B cell (primary cell): ENCODE data around the gene KRTAP5-7. TPM values are rescaled to one million over a fixed set of nuclear protein-coding genes. Genes with fewer than 3 reads are reported as not detected.

Source experiments
- ATAC-seq: fragments of 200-7000 bp; cut with Tn5 transposase; one replicate; pipeline ENCODE4 v1.10.0; 2021; ENCODE audit warnings: low read depth, mild to moderate bottlenecking, moderate number of reproducible peaks, moderate library complexity
- CTCF ChIA-PET: fragments of 350-600 bp; sonication (Branson Sonifier 250); formaldehyde crosslinking; loops from one replicate; lab custom pipeline; 2021; ENCODE audit warnings: antibody characterized with exemption, inconsistent platforms; lab: Charles Lee
- POLR2A ChIA-PET: fragments of 350-600 bp; sonication (Branson Sonifier 250); formaldehyde crosslinking; loops from one replicate; lab custom pipeline; 2021; ENCODE audit warnings: antibody characterized with exemption; lab: Charles Lee
- DNase-seq: peaks from one replicate; pipeline ENCODE4 v3.0.0; 2013
- H2AFZ ChIP-seq: 2 replicates; pipeline ENCODE4 v1.6.1; 2012; ENCODE audit warnings: mild to moderate bottlenecking, low read depth, low read length; ENCODE audit not compliant: insufficient read depth, poor library complexity, severe bottlenecking
- H3K27ac ChIP-seq, 2 donors: 1 replicate in 1 of 2; 2 replicates in 1 of 2; pipeline ENCODE4 v1.5.1; 2012 to 2013; ENCODE audit warnings: low read length in 2 of 2, mild to moderate bottlenecking in 2 of 2, moderate library complexity in 1 of 2
- H3K27me3 ChIP-seq, 4 experiments: fragments of 200-600 bp in 1 of 4; sonication (generic) in 1 of 4; replicated peaks in 1 of 4; 1 replicate in 2 of 4; 2 replicates in 2 of 4; pipeline versions ENCODE4 v1.6.1 to v1.7.0; 2013 to 2016; ENCODE audit warnings: low read length in 3 of 4, mild to moderate bottlenecking in 2 of 4, mixed read lengths in 1 of 4, moderate library complexity in 1 of 4; ENCODE audit not compliant: insufficient read depth in 4 of 4, control insufficient read depth in 3 of 4; ENCODE audit errors: control extremely low read depth in 1 of 4
- H3K36me3 ChIP-seq, 2 experiments: replicated peaks in 1 of 2; 1 replicate in 1 of 2; 2 replicates in 1 of 2; pipeline versions ENCODE4 v1.6.1 to v1.7.1; 2013; ENCODE audit warnings: low read length in 1 of 2; ENCODE audit not compliant: insufficient read depth in 2 of 2, control insufficient read depth in 1 of 2; ENCODE audit errors: control extremely low read depth in 1 of 2, extremely low read depth in 1 of 2
- H3K4me1 ChIP-seq, 2 donors: fragments of 200-600 bp in 1 of 2; sonication (generic) in 1 of 2; 1 replicate in 1 of 2; 2 replicates in 1 of 2; pipeline versions ENCODE4 v1.5.1 to v1.6.1; 2013 to 2017; ENCODE audit warnings: low read length in 2 of 2; ENCODE audit not compliant: control insufficient read depth in 2 of 2, insufficient read depth in 2 of 2
- H3K4me2 ChIP-seq: replicated peaks from 2 replicates; pipeline ENCODE3; 2012; ENCODE audit warnings: mild to moderate bottlenecking, low read depth, low read length; ENCODE audit not compliant: poor library complexity, severe bottlenecking
- H3K4me3 ChIP-seq, 5 experiments: fragments of 200-600 bp in 1 of 5; sonication (generic) in 1 of 5; 1 replicate in 3 of 5; 2 replicates in 2 of 5; pipeline versions ENCODE4 v1.5.1 to v1.7.0; 2011 to 2016; ENCODE audit warnings: low read length in 4 of 5, mild to moderate bottlenecking in 4 of 5, low read depth in 2 of 5, control low read depth in 1 of 5, moderate library complexity in 1 of 5; ENCODE audit not compliant: insufficient read depth in 1 of 5; ENCODE audit errors: control extremely low read depth in 1 of 5, extremely low read depth in 1 of 5
- H3K79me2 ChIP-seq: fragments of 200-600 bp; sonication (generic); one replicate; pipeline ENCODE4 v1.6.0; 2016; ENCODE audit warnings: low read length; ENCODE audit not compliant: control insufficient read depth, insufficient read depth
- H3K9ac ChIP-seq: fragments of 200-600 bp; sonication (generic); 2 replicates; pipeline ENCODE4 v1.6.1; 2017; ENCODE audit warnings: mild to moderate bottlenecking, low read length, moderate library complexity
- H3K9me3 ChIP-seq, 3 donors: one replicate each; pipeline versions ENCODE4 v1.6.1 to v1.7.1; 2013; ENCODE audit warnings: low read length in 2 of 3; ENCODE audit not compliant: control insufficient read depth in 2 of 3, insufficient read depth in 1 of 3; ENCODE audit errors: control extremely low read depth in 1 of 3
- H4K20me1 ChIP-seq: 2 replicates; pipeline ENCODE4 v1.6.0; 2012; ENCODE audit warnings: mild to moderate bottlenecking, low read length; ENCODE audit not compliant: insufficient read depth, control insufficient read depth, poor library complexity, severe bottlenecking
- H3K27ac Mint-ChIP-seq: one replicate; pipeline ENCODE4 v1.8.0; 2021; ENCODE audit warnings: mixed read lengths
- H3K27me3 Mint-ChIP-seq: one replicate; pipeline ENCODE4 v1.8.0; 2021; ENCODE audit warnings: mixed read lengths
- H3K4me1 Mint-ChIP-seq: one replicate; pipeline ENCODE4 v1.8.0; 2021; ENCODE audit warnings: mixed read lengths
- H3K4me3 Mint-ChIP-seq: one replicate; pipeline ENCODE4 v1.8.0; 2021; ENCODE audit warnings: mixed read lengths
- H3K9me3 Mint-ChIP-seq: one replicate; pipeline ENCODE4 v1.8.0; 2022; ENCODE audit warnings: mixed read lengths; ENCODE audit not compliant: insufficient read depth
- EZH2 ChIP-seq: IDR thresholded peaks from 2 replicates; pipeline ENCODE4 v1.6.1; 2012; ENCODE audit warnings: borderline replicate concordance, low read depth, mild to moderate bottlenecking, moderate library complexity, low read length; ENCODE audit not compliant: insufficient read depth, poor library complexity, severe bottlenecking
- WGBS: methylation state at CpG from one replicate; pipeline ENCODE4 v1.1.5; 2013; ENCODE audit warnings: missing lambda C conversion rate; ENCODE audit not compliant: insufficient coverage; 5-methylcytosine and 5-hydroxymethylcytosine counted together
- intact Hi-C: fragments of 100-400 bp; cut with micrococcal nuclease; formaldehyde crosslinking; loops from one replicate; pipeline ENCODE4 v1.10.0; 2022
- polyA plus RNA-seq: library from polyadenylated mRNA; depleted of rRNA; stranded (reverse); fragments of >200 nt; gene quantifications from 2 replicates; pipeline ENCODE4 v1.2.3, GENCODE V29; 2012
- total RNA-seq, 2 donors: library from RNA; stranded (reverse); fragments of 120-200 nt in 1 of 2; gene quantifications; 1 replicate in 1 of 2; 2 replicates in 1 of 2; pipeline versions ENCODE4 v1.2.3 to v1.2.4, GENCODE V29; 2013 to 2022
- TF ChIP-seq, protein P1 (sequence below): fragments of 200-600 bp; IDR thresholded peaks from one replicate; pipeline ENCODE4 v1.8.0; 2022; ENCODE audit warnings: antibody characterized with exemption, mild to moderate bottlenecking

KRTAP5-7 gene
- total and polyA plus RNA-seq, 2 donors (not counting 1 experiment from before 2014, with no cell fraction given): 0.10 to 0.59 TPM

DNA sequence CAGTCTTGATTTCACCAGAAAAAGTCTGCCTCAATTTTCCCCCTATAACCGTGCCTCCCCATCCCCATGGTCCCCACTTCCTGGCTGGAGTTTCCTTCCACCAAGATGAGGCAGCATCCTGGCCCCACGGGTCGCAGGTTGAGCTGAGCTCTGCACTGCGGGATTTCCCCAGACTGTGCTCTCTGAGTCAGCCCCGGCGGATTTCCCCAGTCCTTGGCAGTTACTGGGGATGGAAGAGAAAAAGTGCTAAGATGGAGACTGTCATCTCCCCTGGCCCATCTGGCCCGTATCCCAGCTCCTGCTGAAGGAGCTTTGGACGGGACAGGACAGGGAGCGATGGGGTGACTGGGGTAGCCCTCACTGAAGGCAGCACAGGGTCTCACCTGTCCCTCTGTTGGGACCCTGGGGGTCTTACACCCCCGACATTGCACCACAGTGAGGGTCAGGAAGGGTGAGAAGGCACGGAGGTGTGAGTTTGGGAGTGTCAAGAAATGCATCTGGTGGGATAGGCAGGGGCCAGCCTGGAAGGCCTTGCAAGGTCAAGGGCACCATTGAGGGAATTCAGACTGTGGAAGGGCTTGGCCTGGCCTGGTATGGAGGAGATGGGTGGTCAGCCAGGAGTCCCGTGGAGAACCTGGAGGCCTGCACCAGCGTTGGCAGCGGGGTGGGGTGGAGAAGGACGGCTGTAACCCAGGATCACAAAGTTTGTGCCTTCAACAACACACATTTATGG lies 37.6 kb upstream of the KRTAP5-7 start:
- no peaks in the 10 kb centered on the region for H3K27me3 ChIP-seq
- intact Hi-C loops: no loop called here
- ChIA-PET CTCF (no interaction called here), POLR2A (no interaction called here)
- no peak overlapping the region for H2AFZ ChIP-seq
- no peak for ATAC-seq
- H3K79me2 ChIP-seq: no peaks in the 10 kb centered on the region
- Mint-ChIP-seq H3K27me3 (no peaks in the 10 kb centered on the region), H3K4me3 (no peak overlapping the region), H3K9me3 (no peaks in the 10 kb centered on the region), H3K4me1 (no peaks in the 10 kb centered on the region), H3K27ac (no peak overlapping the region)
- no peak for TF ChIP-seq EZH2
- H3K27ac ChIP-seq: no peak overlapping the region
- H3K36me3 ChIP-seq: peaks cover 0 to 64% of the 10 kb centered on the region in 2 experiments
- H3K4me3 ChIP-seq: no peak overlapping the region
- H3K4me1 ChIP-seq: no peaks in the 10 kb centered on the region
- H3K4me2 ChIP-seq: no peak overlapping the region
- no peaks in the 10 kb centered on the region for H3K9me3 ChIP-seq
- WGBS: 76% methylated on average over 10 of the region's 15 CpGs
- DNase-seq: no peak
- no peak overlapping the region for H3K9ac ChIP-seq
- no peaks in the 10 kb centered on the region for H4K20me1 ChIP-seq

DNA sequence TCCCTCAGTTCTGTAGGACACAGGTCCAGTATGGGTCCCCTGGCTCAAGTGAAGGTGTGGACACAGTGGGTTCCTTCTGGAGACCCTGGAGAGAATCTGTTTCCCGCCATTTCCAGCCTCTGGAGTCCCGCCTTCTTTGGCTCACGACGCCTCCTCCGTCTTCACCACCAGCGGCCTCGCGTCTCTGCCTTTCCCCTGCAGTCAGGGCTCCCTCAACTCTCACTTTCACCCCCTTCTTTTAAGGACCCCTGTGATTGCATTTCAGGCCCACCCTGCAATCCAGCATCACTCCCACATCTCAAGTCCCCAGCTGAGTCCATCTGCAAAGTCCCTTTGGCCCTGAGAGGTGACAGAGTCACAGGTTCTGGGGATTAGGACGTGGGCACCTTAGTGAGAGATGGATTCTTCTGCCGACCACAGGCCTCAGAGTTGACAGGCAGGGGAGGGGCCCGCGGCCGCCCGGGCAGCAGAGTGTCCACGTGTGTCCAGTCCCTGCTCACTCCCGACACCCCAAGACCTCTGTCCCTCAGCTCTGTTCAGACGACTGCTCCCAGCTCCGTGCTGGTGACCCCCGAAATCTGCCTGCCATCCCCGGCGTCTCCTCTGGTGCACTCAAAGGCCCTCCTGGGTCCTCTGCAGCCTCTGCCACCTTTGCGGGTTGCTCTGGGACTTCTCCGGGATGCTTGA lies 36.9 kb upstream of the KRTAP5-7 start:
- ChIA-PET CTCF (no interaction called here), POLR2A (no interaction called here)
- intact Hi-C loops: no loop called here
- H3K27me3 ChIP-seq: no peaks in the 10 kb centered on the region
- H4K20me1 ChIP-seq: no peaks in the 10 kb centered on the region
- Mint-ChIP-seq H3K27me3 (no peaks in the 10 kb centered on the region), H3K9me3 (no peaks in the 10 kb centered on the region), H3K27ac (no peak overlapping the region), H3K4me3 (no peak overlapping the region), H3K4me1 (no peaks in the 10 kb centered on the region)
- no peak overlapping the region for H3K27ac ChIP-seq
- peaks cover 0 to 57% of the 10 kb centered on the region in 2 experiments for H3K36me3 ChIP-seq
- WGBS: 96% methylated on average over 23 of the region's 23 CpGs
- TF ChIP-seq, protein P1, sequence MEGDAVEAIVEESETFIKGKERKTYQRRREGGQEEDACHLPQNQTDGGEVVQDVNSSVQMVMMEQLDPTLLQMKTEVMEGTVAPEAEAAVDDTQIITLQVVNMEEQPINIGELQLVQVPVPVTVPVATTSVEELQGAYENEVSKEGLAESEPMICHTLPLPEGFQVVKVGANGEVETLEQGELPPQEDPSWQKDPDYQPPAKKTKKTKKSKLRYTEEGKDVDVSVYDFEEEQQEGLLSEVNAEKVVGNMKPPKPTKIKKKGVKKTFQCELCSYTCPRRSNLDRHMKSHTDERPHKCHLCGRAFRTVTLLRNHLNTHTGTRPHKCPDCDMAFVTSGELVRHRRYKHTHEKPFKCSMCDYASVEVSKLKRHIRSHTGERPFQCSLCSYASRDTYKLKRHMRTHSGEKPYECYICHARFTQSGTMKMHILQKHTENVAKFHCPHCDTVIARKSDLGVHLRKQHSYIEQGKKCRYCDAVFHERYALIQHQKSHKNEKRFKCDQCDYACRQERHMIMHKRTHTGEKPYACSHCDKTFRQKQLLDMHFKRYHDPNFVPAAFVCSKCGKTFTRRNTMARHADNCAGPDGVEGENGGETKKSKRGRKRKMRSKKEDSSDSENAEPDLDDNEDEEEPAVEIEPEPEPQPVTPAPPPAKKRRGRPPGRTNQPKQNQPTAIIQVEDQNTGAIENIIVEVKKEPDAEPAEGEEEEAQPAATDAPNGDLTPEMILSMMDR: no peak
- TF ChIP-seq EZH2: no peak
- no peak overlapping the region for H3K9ac ChIP-seq
- H2AFZ ChIP-seq: no peak overlapping the region
- H3K4me1 ChIP-seq: no peaks in the 10 kb centered on the region
- H3K4me2 ChIP-seq: no peak overlapping the region
- H3K4me3 ChIP-seq: no peak overlapping the region
- no peaks in the 10 kb centered on the region for H3K9me3 ChIP-seq
- no peak for DNase-seq
- no peak for ATAC-seq
- no peaks in the 10 kb centered on the region for H3K79me2 ChIP-seq
